NCI-H1105 treated with DMSO at 0.1 percent for 48 hours (cell line): ENCODE results near the gene DPP3.
"Not testable (repeated sequence)": the region's sequence is repeated elsewhere in the genome, so short reads cannot be mapped to it uniquely, and the experiment has no call there.

ENCODE experiments used
- DNase-seq: peaks from one replicate; lab custom pipeline; 2025; lab: John Stamatoyannopoulos, UW

Gene DPP3

GRCh38 chr11:66532784-66533183 is 52.5 kb downstream of the DPP3 start:
- DNase-seq, result no peak

GRCh38 chr11:66539170-66539869 is 59.1 kb downstream of the DPP3 start:
- DNase-seq, result no peak

GRCh38 chr11:66539870-66540213 is 59.6 kb downstream of the DPP3 start:
- DNase-seq, result no peak

- not testable (repeated sequence) for DNase-seq
Observed at GRCh38 chr11:66540598-66540997, 60.4 kb downstream of the DPP3 start.

DNA sequence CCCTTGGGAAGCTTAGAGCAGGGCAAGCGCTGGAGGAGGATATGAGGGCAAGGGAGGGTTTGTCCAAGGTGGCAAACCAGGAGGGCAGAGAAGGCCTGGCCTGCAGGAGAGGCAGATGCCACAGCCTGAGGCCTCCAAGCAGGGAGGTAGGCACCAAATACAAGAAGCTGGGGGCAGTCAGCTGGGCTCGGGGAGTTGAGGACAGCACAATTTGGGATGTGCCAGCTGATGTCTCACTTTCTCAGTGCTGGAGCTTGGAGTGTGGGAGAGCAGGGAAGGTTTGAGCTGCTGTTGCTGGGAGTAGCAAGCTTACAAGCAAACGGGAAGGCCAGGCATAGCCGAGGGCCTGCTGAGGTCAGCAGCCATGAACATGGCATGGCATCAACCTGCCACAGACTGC is 61.7 kb downstream of the DPP3 start:
- DNase-seq, result no peak

DNA sequence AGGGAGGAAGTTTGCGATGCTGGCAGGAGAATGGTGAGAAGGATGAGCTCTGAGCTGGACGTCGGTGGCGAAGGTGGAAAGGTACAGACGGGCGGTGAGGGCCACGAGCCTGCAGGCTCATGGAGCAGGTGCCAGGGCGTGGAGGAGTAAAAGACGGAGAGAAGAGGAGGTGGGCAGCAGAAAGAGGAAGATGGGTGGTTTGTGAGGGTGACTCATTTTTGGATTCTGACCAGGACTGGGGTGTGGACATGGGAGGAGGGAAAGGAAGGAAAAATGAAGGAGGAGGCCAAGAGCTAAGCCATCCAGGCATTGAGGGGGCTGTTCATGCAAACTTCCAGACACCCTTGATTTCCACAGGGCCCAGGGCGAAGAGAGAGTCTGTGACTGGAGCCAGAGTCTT is 62.1 kb downstream of the DPP3 start:
- no peak for DNase-seq

DNA sequence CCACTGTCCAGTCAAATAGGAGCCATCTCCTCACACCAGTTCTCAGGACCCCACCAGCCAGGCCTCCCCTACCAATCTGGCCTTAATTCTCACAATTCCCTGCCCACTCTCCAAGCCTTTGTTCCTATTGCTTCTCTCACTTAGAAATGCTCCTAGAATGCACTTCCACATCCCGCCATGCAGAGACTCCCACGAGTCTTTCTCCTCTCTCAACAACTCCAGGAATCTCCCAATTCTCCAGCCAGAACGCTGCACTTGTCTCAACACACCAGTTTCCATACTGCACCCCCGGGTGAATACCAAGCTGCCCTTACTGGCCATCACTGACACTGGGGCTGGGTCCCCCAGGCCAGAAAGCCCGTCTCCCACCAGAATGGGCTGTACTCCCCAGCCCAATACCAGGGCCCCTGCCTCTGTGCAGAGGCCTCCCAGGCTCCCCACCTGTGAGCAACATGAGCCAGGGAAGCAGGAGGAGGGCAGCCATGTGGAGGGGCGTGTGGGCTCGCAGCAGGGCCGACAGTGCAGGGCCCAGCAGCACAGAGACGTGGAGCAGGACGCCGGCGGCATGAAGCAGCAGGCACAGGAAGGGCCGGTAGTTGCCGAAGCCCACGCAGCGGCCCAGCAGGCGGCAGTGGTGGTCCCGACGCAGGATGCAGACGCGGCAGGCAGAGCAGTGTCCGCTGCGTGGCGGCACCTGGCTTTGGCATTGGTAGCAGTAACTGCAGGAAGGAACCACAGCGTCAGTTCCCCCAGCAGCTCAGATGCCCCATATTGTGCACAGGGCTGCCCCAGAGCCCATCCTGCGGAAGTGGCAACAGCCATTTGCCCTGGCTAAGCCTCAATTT is 63.3 kb downstream of the DPP3 start:
- DNase-seq, result no peak

DNA sequence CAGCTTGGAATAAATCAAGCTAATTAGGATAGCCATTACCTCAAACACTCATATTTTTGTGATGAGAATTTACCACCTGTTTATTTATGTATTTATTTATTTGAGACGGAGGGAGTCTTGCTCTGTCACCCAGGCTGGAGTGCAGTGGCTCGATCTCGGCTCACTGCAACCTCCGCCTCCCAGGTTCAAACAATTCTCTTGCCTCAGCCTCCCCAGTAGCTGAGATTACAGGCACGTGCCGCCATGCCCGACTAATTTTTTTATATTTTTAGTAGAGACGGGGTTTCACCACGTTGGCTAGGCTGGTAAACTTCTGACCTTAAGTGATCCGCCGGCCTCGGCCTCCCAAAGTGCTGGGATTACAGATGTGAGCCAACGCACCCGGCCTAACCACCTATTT is 64.7 kb downstream of the DPP3 start:
- DNase-seq, result not testable (repeated sequence)

GRCh38 chr11:66545701-66546367 is 65.6 kb downstream of the DPP3 start, which contains the start of gene ZDHHC24:
TSS of gene ZDHHC24 (minus strand) at chr11:66546048. CDS start at chr11:66546003, 45 bp downstream.
- peak; percentile 92 for DNase-seq

DNA sequence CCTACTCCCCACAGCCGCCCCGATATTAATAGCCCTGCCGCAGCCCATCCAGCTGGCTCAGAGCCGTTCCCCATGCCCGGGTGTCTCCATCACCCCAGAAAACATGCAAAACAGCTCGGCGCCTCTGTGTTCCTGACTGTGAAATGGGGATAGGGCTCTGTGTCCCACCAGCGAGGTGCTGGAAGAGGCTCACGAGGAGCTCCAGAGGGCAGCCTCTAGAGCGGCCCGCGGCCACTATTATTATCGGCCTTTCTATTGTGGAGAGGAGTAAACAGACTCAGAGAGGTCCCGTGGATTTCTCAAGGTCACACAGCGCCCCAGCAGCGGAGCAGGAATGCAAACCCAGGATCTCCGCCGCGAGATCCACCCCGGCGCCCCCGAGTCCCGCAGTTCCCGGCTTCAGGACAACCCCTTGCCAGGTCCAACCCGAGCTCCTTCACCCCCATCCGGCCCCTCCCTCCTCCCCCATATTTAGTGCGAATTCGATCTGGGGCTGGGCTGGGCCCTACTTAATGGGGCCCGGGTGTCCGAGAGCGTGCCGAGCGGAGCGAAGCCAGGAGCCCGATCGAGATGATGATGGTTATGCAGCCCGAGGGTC is 66.2 kb downstream of the DPP3 start, which contains the start of gene ACTN3:
TSS of gene ACTN3 (plus strand) at position 536 of the 598 bp plus-strand sequence. CDS start at position 571, 35 bp downstream.
- DNase-seq, result no peak

DNA sequence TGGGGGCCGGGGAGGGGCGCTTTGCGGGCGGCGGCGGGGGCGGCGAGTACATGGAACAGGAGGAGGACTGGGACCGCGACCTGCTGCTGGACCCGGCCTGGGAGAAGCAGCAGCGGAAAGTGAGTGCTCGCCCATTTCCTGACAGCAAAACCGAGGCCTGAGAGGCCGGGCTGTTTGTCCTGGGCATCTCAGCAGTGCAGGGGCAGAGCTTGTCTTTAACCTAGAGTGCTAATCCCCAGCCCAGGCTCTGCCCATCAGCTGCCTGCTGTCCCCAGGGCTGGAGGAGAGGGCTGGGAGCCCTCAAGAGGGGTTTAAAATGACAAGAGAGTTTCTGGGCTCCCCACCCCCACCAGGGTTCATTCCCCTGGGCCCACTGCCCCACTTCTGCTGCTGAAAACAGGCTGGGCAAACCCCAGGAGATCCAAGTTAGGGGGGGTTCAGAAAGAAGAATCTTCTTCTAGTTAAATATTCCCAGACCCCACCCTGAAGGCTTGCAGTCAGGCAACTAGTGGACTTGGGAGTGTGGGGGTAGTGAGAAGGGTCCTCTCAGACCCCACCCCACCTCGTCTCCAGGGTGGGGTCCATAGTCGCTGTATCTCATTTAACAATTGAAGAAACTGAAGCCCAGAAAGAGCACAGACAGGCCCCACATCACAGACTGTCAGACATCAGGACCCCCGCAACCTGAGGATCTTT is 66.9 kb downstream of the DPP3 start:
- DNase-seq, result no peak

- DNase-seq, result no peak
Observed at GRCh38 chr11:66547662-66548009, 67.4 kb downstream of the DPP3 start.

DNA sequence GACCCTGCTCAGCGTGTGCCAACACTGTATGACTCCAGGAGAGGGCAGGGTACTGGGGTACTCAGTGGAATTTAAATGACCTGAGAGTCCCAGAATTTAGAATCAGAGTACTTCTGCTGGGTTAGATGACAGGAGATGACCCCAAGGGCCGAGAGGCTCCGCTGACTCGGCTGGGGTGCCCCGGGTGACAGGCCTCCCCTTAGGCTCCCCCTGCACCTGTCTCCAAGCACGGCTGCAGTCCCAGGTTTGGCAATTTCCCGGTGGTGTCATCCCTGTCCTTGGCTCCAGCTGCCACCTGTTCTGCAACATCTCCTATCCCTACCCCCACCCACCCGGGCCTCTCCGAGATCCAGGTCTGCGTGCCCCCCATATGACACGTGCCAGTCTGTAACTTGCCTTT is 67.8 kb downstream of the DPP3 start:
- no peak for DNase-seq

DNA sequence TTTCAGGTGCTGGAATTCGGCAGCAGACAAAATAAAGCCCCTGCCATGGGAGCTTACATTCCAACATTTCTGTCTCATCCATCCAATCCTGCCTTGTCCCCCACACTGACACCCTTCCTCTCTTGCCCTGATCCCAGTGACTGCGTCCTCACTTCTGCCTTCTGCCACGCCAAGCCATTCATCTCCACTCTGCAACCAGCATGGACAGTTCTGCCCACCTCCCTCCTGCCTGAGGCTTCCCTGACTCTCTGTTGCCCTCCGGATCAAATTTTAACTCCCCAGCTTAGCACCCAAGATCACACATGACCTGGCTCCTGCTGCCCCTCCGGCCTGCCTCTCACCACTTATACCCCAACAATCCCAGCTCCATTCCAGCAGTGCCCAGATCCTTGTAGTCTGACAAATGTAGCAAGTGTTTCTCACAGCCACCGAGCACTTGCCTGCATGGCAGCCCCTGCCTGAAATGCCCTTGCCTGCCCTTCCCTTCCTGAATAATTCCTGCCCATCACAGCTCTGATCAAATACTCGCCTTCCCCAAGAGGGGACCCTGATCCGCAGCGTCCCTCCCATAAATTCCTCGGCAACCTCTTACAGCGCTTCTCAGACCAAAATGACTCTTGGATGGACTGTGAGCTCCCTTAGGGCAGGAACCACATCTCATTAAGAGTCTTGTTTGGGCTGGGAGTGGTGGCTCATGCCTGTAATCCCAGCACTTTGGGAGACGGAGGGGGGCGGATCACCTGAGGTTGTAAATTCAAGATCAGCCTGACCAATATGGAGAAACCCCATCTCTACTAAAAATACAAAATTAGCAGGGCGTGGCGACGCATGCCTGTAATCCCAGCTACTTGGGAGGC is 68.8 kb downstream of the DPP3 start:
- no peak for DNase-seq

DNA sequence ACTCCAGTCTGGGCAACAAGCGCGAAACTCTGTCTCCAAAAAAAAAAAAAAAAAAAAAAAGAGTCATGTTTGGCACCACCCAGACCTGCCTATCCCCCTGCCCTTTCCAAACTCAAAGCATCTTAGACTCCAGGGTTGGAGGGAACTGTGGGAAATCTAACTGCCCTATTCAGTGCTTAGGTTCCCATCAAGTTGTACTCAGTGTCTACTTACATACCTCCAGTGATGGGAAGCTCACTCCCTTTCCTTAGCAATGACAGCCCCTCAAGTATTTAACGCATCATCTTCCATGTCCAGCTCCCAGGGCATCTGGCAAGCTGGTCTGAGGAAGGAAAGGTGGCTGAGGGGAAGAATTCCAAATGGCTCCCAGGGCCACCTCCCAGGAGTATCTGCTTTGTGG is 69.5 kb downstream of the DPP3 start:
- no peak for DNase-seq

- no peak for DNase-seq
Observed at GRCh38 chr11:66550887-66551286, 70.7 kb downstream of the DPP3 start.

DNA sequence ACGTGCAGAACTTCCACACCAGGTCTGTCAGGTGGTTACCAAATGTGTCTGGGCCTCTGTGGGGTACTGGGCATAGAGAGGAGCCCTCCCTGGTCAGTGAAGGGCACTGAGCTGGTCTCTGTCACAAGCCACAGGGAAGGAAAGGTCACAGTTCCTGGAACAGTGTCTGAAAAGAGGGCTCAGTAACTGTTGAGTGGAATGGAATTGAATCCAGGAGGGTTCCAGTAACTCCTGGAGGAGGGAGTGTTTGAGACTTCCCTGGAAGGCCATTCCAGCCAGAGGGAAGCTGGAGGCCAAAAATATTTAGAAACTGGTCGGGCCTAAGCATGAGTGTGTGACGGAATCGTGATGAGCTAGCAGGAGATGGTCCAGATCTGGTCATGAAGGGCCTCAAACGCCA is 74.4 kb downstream of the DPP3 start:
- DNase-seq, result no peak

DNA sequence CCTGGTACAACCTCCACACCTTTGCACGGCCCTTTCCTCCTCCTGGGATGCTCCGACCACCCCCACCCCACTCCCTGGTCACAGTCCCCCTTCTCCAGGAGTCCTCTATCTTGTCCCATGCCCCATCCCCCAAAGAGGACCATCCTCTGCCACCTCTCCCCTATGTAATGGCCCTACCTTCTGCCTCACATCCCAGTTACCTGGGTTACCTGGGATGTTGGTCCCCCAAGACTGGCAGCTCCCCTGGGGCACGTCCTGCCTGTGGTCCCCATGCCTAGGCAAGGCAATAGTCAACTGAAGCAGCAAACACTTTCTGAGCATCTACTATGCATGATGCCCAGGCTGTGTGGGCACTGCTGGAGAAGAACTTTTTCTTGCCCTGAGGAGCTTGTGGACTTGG is 75.2 kb downstream of the DPP3 start:
- DNase-seq, result no peak

DNA sequence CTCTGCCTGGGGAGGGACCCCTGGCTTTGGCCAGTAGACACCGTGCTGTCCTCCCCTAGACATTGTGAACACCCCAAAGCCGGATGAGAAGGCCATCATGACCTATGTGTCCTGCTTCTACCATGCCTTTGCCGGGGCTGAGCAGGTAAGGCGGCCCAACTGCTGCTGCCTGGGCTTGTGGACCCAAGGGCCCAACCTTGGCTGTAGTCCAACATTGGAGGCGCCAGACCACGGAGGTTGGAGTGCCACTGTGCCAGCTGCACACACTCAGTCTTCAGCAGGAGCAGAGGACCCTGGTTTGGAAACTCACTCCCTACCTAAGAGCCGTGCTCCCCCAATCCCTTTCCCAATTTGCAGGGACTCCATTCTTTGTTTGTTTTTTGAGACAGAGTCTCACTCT is 75.9 kb downstream of the DPP3 start:
- peak; percentile 14 for DNase-seq

- no peak for DNase-seq
Observed at GRCh38 chr11:66557733-66558326, 77.6 kb downstream of the DPP3 start.
